NCI-H2227 (cell line): Measurements from ENCODE around the gene OR2V2.

Experiments used
- DNase-seq: peaks from one replicate; lab custom pipeline; 2025; ENCODE audit not compliant: unreplicated experiment; lab: John Stamatoyannopoulos, UW

OR2V2 gene

DNA sequence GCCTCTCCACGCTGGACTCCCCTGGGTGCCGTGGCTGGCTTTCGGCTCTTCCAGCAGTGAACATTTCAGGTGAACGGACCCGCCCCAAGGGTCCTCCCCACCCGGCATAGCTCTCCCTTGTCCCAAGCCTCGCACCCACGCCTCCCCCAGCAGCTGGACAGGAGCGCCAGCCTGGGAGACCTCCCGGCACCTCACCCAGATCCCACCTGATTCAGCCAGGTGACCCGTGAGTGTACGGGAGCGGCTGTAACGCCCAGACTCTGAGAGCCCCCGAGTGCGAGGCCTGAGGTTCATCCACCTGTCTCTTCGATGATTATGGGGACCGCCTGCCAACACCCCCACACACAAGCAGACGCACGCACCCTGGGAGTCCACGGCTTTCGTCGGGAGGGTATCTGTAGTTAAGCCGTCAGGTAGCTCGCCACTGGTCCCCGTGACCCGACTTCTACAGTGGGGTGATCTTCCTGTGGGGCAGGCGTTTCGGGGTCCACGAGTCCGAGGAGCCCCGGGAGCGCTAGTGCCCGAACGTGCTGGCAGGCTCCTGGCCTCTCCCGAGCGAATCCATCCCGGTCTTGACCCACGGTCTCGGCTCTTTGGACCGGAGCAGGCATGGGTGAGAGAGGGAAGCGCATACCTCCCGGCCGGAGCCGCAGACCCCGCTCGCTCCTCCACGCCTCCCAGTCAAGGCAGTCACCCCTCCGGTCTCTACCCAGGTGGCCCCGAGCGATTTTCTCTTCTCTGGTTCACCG, 42.8 kb downstream of the OR2V2 start:
- no peak for DNase-seq

- no peak for DNase-seq
Measured at GRCh38 chr5:181190711-181191525, 43.5 kb downstream of the OR2V2 start.

- no peak for DNase-seq
Measured at GRCh38 chr5:181191526-181192336, 44.3 kb downstream of the OR2V2 start.

DNA sequence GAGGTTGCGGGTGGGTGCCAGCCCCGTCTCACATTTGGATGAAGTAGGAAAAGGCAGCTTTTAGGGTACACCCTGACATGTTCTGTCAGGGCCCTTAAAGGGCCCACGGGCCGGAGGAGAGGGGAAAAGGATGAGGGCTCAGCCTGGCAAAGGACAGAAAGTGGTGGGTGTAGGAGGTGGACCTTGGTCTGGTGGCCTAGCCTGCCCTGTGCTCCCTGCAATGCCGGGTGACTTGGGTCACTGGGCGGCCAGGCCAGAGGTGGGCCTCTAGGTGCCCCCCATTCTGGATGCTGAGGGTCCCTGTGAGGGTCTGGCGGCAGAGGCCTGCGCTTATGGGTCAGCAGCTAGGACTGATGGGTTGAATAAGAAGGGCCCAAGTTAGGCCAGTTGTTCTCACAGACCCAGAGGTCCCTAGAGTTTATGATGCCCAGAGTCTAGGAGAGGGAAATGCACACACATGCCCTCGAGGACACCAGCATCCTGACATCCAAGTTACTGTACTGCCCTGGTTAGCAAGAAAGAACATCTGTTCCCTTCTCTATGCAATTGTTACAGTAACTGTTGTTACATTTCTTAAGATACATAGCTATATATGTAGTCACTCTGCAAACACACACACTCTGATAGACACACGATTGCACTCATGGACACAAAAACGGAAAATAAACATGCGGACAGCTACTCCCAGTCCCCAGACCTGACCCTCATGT, 45.1 kb downstream of the OR2V2 start:
- no peak for DNase-seq

DNA sequence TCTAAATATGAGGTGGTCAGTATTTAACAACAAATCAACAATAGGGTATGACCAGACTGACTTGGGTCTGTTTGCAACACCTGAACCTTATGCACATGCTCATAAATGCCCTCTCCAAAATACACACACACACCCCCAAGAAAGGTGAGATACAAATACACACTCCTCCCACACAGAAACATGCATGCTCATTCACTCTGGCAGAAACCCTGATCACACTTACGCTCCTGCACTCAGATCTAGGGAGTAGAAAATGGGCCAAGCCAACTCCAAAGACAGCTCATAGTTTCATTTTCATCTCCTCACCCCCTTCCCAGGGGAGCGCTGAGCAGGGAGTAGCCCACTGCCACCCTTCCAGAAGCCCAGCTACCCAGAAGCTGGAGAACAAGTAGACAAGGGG, 46.3 kb downstream of the OR2V2 start:
- no peak for DNase-seq

DNA sequence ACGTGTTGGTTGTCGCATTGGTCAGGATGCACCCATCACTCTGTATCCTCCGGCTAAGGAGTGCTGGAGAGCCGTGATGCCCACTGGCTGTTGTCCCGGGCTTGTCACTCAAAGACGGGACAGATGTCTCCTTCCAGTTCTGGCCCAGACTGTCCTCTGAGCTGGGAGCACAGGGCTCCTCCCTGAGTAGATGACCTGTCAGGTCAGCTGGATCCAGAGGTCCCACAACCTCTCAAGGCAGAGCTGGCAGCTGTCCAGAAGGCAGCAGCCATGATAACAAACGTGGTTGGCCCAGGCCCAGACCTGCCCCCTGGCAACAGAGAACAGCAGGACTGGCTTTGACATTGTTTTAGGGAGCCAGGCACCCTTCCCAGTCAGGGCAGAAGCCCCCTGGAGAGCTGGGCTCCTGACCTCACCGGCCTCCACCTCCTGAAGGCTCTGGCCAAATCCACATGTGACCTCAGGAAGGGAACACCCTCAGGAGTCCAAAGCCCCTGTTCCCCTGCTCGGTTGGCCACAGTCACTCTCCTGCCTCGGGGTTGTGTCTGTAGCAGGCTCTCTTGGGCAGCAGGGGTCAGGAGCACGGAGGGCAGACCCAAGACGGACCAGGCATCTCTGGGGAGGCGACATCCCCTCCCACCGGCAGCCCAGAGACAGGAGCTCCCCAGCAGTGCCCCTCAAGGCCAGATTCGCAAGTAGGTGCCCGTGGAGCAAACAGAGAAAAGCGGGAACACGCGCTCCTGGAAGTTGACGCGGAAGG, 47.3 kb downstream of the OR2V2 start:
- DNase-seq = no peak

GRCh38 chr5:181195249-181195761, 47.9 kb downstream of the OR2V2 start:
- no peak for DNase-seq

DNA sequence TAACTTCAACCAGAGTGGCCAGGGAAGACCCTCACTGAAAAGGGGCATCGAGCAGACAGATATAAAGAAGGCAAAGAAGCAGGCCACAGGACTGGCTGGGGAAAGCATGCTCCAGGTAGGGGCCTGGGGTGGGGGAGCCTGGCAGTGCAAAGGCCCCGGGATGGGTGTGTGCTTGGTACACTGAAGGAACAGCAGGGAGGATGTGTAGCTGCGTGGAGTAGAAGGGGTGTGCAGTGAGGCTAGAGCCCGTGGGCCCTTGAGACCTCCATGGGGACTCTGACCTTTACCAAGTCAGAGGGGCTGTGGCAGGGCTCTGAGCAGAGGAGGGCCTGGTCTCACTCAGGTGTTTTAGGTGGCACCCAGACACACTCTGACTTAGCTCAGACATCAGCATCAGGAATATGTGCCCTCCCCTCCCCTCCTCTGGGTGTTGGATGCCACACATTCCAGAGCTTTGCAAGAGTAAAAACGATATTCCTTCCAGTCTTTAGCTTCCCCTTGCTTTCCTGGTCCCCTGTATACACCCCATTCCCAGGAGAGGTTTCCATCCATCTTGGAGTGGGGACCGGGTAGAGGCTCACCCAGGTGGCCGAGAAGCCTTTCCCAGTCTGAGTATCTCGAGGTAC, 50.1 kb downstream of the OR2V2 start:
- no peak for DNase-seq

- DNase-seq = no peak
Measured at GRCh38 chr5:181198106-181198685, 50.8 kb downstream of the OR2V2 start.

GRCh38 chr5:181198905-181199519, 51.6 kb downstream of the OR2V2 start:
- no peak for DNase-seq

GRCh38 chr5:181199881-181200638, 52.7 kb downstream of the OR2V2 start:
- no peak for DNase-seq

- no peak for DNase-seq
Measured at GRCh38 chr5:181200816-181201215, 53.4 kb downstream of the OR2V2 start.

- DNase-seq = no peak
Measured at GRCh38 chr5:181203093-181203711, 55.8 kb downstream of the OR2V2 start.

GRCh38 chr5:181203777-181204112, 56.4 kb downstream of the OR2V2 start:
- DNase-seq = no peak

DNA sequence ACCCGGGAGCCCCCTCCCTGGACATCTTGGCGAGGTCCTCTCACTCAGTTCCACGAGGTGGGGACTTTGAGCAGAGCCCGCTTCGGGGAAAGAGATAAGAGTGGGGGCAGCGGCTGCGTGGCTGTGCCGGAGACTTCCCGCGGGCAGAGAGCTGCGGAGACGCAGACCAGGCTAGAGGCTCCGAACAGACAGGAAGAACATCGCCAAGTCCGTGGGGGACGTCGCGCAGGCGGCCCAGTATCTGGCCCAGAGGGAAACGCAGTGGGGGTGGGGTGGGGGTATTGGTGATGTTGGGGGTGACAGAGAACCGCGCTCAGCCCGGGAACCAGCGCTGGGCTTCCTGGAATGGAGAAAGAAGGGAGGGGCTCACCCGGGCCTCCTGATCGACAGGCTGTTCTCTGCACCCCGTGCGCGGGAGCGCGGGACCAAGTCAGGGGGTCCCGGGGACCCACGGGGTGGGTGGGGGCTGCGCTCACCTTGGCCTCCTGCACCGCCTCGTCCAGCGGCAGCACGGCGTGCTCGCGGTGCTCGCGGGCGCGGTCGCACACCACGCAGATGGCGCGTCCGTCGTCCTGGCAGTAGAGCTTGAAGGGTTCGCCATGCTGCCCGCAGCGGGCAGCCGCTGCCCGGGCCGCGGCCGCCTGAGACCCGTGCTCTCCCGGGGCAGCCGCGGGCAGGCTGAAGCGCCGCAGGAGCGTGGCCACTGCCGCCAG, 56.9 kb downstream of the OR2V2 start:
- DNase-seq = no peak

GRCh38 chr5:181204826-181205760, 57.7 kb downstream of the OR2V2 start, which contains the start of gene TRIM7:
TSS of gene TRIM7 (minus strand) at chr5:181205196. CDS start at chr5:181205110, 86 bp downstream.
- DNase-seq = no peak
